Stimulated activated CD4-positive, alpha-beta T cell treated with anti-CD3 and anti-CD28 coated beads, Interleukin-2, amount 100 ng/mL, for 24 hours (primary cell): ENCODE results near the gene ZNF516.
A peak's percentile ranks its signal among the peaks of the same experiment; 100 is the strongest.

ENCODE experiments used
- DNase-seq, 2 donors: peaks; one replicate each; pipeline ENCODE4 v3.0.0-alpha.2; 2020

Gene ZNF516

DNA sequence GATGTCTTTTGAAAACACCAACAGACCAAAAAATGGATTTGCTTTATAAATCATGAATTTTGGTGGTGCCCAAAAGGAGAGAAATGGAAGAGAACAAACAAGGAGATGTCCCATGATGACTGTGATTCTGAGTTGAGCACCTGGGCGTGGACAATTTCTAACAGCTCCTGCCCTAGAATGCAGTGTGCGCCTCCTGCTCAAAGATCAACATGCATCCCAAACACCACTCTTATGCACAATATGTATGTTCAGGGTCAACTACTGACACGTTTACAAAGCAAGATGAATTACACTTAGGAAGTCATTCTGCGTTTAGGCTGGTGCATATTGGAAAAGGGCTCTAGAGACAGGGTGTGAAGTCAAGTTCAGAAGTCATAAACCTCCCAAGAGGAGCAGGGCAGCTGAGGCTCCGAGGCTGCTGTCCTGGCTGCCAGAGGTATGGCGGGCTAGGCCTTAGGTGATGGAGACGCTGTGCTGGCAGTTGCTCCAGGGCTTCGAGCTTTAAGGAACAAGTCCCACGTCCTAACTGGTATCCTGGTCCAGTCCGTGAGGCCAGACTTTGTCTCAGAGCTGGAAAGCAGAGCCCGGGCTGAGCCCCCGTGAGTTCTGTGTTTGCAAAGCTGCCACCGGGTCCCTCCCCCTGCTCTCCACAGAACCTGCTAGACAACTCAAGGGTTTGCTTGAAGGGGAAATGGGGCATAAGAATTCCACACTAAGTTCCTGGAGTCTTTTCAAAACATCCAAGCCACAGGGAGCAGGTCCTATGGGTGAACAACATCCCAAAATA lies 74.0 kb downstream of the ZNF516 start:
- no peak for DNase-seq

DNA sequence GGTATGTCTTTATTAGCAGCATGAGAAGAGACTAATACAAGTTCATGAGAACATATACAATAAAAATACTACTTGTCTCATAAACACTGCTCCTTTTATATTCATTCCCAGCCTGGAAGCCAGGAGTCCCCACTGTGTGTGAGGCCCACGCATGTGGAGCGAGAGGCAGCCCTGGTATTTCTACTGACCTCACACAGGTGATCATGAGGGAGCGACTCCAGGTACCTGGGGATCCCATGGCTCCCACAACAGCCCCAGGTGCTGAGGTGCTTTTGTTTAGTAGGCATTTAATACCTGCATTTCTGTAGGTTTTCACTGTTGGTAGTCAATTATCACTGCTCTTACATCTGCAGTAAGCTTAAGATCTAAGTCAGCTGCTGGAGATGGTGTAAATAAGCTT lies 75.2 kb downstream of the ZNF516 start:
- no peak for DNase-seq

DNA sequence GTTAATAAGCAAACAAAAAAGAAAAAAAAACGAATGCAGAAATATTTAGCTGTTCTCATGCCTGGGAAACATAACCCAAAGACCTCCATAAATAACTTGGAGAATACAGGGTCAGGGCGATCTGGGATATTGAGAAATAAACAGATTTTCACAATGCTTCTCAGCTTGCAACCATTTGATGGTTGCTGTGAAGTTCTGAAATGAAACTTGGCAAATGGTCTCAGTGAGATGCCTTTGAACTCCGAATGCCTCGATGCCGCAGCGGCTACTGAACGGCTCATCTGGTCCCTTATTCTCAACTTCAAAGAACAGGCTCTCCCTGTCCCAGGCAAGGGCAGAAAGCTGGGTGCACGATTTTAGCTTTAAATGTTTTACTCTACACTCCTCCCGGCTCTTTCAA lies 78.1 kb downstream of the ZNF516 start:
- DNase-seq: no peak

DNA sequence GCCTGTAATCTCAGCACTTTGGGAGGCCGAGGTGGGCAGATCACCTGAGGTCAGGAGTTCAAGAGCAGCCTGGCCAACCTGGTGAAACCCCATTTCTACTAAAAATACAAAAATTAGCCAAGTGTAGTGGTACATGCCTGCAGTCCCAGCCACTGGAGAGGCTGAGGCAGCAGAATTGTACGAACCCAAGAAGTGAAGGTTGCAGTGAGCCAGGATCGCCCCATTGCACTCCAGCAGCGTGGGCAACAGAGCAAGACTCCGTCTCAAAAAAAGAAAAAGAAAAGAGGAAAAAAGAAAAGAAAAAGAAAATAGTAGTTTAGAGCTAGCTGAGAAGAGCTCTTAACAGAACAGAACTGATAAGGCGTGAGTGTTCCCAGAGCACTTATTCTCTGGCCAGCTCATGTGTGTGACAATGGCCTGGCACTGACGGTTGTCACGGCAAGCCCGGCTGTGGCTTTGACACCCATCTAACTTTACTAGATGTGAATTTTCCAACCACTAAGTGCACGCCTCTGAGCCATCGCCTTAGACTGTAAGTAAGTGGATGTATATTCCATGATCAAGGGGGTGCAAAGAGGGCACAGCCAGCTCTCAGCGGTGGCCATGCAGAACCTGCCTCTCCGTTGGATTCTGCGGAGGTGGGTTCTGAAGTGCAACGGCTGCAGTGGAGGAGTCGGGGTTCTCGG lies 80.0 kb downstream of the ZNF516 start:
- no peak for DNase-seq

DNA sequence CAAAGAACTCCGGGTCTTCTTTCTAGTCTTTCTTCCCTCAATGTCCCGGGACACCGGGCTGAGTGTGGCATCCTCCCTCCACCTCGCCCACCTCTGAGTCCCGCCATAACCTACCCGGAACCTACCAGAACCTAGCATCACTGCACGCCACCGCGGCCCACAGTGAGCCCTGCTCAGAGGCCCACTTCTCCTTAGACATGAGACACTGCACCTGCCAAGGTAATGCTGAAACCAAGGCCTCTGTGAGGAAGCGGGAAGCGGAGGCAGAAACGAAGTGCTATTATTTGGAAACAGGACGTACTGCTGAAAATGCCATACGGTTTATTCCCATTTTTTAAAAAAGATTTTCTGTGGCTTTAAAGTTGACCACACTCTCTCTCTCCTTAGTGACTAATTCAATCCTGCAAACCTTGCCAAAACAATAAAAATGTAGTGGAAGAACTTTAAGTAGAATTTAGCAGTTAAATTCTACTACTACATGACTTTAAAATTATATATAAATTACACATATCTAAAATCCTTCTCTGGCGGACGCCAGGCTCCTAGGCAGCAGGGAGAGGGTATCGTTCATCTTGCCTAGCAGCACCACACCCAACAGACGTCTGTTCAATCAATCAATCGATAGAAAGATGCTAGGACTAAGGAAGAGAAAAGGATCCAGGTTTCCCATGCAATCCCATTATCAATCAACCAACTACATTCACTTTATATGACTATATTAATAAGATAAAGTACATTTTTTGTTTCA lies 82.0 kb downstream of the ZNF516 start:
- DNase-seq: peak in 1 of 2 donors; percentile 6

DNA sequence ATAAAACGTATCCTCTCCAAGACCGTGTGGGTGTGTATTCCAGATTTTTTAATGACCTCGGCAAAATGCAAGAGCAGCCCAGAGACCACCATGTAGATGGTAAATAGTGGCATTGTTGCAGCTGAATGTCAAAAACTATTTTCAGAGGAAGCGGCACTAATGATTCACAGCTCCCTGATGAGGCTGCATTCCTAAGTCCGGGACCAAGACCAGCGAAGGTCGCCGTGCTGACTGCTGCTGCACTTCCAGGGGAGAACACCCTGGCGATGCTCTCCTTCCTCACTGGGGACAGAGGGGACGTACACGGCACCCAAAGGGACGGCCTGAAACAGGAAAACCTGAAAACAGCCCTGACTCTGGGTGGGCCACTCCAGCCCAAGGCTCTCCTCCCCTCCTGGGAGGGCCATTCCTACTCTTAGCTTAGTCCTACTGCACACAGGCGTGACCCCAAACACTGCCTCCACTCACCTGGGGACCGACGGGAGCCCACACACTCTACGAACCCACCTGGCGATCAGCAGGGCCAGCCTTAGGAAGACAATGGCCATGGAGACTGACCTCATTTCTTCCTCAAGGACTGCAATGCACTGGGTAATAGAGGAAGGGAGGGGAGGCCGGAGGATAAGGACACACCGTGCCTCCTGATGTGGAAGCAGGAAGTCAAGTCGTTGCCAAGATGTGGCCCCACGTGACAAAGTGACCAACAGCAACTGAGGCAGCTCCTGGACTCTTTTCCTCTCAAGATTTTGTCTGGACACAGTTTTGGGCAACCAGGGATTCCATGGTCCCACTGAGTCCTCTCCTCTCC lies 82.8 kb downstream of the ZNF516 start:
- no peak for DNase-seq

DNA sequence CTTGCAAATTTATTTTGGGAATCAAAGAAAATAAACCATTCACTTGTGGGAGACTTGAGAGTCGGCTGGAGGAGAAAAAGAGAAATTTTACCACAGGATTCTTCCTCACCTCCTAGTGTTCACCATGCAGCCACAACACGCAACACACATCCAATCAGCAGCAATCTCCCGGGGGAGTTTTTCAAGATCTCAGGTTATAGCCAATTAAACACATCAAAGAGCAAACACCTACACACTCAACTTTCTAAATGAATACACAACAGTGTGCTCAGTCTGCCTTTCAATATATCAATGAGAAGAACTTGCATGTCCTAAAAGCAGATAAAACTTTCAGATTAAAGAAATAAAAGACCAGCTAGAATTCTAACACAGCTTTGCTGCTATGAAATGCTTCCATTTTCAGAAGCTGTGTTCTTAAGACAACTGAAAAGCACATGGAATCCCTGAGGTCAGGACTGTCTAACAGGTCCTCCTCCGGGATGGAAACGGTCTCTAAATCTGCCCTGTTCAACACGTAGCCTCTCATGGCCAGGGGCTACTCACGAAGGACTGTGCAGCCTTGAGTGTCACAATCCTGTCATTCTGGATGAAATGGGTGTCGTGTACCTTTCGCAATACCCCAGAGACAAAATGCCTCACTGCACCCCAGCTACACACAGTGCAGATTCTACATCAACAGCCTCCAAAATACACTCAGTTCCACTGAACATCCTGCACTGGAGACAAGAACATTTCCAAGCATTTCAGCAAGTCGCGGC lies 84.2 kb downstream of the ZNF516 start:
- DNase-seq: peak; percentile 32 to 41

DNA sequence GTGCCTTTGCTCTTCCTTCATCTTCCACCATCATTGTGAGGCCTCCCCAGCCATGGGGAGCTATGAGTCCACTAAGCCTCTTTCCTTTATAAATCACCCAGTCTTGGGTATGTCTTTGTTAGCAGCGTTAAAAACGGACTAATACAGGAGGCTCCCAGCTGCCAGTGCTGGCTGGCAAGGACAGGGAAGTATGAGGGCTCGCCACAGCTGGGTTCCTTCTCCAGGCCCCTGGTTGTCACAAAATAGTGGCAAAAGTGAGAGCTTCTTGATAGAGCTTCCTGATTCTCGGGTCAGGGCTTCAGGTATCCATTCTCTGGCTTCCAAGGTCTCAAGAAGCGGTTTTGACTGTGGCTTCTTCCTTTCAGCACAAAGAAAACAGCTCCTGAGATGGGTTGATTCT lies 85.0 kb downstream of the ZNF516 start:
- DNase-seq: peak in 1 of 2 donors; percentile 6

DNA sequence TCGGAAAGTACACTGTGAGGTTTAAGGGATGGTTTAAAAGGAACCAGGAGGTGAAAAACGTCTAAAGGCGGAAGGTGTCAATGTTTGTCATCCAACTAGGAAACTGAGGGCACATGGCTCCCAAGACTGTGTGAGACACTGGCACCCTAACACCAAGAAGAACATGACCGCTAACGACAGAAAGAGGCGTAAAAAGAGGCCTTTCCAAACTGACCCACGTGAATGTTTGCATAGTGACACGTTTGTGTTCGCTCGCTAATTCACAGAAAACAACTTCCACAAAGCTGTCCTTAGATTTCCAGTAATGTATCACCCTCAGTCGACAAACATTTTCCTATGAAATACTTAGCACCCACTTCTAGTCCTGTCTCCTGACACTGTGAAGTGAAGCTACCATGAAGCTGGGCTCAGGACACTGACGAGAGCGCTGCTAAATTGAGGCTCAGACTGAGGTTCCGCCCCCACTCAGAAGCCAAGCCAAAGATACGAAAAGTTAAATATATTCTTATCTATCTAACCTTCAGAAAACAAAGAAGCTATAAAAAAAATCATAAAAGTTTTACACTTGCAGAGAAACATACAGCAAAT lies 86.5 kb downstream of the ZNF516 start:
- peak in 1 of 2 donors; percentile 11 for DNase-seq

DNA sequence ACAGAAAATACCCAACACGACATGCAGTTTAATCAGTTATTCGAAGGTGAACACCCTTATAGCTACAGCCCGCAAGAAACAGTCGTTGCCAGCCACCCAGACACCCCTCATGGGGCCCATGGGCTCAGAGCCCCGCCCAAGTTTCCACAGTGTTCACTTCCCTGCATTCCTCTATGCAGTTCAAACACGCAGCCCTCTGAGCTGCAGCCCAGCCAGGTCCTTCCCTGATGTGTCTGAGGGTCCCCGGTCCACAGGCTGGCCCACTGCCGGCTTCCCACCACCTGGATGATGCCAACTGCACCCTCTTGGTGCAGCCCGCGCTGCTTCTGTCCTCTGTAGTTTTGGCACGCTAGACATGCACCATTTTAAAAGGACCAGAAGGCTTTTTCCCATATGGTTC lies 87.4 kb downstream of the ZNF516 start:
- no peak for DNase-seq

DNA sequence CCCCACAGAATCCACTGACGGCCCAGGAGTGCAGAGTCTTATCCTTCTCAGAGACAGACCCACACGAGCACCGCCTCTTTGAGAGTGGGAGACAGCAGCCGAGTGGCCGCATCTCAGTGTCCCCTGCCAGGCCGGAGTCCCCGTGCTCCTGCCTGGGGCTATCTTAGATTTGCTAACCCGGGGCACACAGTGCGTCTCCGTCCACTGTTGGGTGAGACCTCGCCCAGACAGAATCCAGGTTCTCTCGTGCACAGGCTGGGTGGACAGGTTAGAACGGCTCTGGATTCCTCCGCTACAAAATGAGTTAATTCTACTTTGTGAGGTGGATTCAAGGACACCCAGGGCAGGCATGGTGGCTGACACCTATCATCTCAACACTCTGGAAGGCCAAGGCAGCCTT lies 88.3 kb downstream of the ZNF516 start:
- peak in 1 of 2 donors; percentile 12 for DNase-seq

DNA sequence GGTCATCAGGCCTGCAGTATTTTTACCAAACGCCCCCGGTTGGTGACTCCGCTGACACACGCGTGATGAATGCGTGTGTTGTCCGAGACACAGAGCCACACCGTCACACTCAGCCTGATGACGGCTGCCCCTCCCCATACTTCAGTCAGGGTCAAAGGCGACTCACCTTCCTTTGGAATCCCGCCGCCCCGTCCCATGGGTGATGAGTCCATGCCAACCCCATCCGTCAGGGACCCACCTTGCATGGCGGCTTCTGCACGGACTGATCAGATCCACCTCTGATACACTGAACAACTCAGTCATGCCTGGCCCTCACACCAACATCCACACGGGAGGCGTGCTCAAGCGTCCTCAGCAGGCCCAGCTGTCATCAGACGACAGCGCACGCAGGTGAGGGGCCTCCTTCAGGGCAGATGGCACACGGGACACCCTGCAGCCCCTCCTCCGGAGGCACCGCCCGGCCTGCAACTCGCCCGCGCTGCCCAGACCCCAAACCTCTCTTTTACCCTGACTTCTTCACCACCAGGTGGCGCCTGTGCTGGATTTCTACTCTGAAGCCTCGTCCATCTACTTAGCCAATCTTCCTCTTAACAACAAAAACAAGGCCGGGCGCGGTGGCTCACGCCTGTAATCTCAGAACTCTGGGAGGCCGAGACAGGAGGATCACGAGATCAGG lies 89.2 kb downstream of the ZNF516 start:
- peak in 1 of 2 donors; percentile 79 for DNase-seq

DNA sequence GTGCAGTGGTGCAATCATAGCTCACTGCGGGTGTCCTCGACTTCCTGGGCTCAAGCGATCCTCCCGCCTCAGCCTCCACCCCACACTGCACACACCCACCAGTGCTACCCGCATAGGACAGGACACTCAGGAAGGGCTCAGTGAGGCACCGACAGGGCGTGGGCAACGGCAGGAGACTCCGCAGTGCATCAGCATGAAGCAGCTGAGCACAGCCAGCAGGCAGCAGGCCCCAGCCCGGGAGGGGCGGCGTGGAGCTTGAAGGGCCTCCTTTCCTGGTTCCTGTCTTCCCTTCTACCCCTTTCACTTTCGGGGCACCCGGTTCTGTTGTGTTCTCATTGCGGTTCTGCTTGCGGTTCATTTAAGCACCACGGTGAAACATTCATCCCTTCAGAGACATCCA lies 89.8 kb downstream of the ZNF516 start:
- DNase-seq: no peak

DNA sequence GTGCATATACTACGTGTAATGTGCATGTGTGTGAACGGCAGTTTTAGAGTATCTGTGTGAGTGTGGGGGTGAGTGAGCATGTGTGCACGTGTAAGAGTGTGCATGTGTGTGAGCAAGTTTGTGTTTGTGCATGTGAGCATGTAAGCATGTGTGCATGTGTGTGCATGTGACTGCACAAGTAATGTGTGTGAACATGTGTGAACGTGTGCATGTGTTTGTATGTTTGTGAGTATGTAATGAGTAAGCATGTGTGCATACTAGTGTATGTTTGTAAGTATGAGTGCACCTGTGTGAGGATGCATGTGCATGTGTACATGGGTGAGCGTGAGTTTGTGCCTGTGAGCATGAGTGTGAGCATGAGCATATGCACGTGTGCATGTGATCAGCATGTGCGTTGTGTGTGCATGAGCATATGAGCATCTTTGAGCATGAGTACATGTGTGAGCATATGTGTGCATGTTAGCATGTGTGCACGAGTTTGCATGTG lies 90.7 kb downstream of the ZNF516 start:
- no peak for DNase-seq

DNA sequence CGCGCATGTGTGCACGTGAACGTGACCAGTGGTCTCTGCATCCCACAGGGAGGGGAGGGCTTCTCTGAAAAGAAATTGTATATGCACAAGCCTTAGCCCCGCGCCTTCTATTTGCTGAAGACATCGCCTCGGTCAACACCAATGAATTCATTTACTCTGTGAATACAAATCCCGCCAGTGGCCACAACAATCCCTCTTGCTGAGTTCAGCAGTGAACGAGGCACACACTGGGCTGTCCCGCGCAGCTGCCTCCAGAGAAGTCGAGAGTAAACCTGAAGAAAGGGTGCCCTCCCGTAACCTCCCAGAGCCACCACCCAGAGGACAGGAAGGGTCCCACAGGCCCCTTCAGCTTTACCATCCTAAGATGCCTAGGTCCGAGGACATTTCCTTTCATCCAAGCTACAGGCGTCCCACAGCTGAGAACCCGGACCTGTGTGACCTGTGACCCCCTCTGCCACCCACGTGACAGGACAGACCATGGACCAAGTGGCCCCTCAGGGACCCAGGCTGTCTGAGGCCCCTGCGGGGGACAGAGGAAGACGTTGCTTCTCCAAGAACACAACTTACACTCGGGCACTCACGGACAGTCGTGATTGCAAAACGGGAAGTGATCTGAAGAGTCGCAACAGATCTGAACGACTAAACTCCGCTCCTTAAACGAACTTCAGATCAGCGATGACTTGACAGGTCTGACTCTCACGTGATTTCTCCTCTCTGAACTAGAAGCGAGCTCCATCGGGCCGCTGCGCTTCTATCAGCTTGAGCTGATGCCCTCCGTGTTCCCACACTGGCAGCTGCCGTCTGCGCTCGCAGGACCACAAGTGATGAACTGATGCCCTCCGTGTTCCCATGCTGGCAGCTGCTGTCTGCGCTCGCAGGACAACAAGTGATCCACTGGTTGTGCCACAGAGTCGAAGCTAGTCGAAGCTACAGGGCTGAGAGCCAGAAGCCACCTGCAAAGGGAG lies 92.7 kb downstream of the ZNF516 start:
- DNase-seq: no peak

DNA sequence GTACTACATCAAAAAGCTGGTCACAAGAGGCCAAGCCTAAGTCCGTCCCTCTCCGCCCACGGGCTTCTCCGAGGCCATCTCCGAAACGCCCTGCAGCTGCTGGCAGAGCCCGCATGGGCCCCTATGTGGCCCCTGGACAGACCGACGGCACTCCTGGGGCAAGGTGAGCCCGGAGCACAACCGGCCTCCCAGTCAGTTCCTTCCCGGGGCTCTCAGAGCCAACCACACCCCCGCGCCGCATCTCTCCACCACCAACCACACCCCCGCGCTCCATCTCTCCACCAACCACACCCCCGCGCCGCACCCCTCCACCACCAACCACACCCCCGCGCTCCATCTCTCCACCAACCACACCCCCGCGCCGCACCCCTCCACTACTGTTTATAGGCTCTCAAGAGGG lies 93.5 kb downstream of the ZNF516 start:
- no peak for DNase-seq

DNA sequence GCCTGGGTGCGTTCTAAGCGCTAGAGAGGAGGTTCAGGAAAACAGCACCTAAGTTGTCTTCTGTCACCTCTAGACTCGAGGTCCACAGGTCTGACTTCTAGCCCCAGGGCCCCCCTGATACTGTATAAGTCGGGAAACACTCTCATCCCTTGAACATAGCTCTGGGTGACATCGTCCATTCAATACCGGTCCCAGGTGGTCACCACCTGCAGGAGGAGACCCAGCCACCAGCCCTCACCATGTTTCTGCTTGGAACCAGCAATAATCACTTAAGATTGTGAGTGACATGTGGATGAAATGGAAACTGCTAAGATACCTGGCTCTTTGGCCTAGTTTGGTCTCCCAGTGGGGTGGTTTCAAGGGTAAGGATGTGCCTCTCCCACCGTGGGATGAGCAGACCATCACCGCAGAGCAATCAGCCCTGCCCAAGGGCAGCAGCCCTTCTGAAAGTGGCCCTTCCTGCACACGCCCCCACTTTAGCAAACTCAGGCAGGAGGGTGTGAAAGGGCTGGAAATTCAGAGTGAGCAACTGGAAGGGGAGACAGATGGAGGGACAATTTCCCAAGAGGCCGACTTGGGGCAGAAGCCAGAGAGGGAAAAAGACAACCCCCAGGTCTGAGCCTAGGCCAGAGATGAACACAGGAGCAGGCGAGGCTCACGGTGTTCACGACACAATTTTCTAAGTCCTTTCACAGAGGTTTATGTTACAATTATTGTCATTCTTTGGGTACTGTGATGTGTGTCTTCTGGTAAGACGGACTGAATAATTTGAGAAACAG lies 95.2 kb downstream of the ZNF516 start:
- no peak for DNase-seq

DNA sequence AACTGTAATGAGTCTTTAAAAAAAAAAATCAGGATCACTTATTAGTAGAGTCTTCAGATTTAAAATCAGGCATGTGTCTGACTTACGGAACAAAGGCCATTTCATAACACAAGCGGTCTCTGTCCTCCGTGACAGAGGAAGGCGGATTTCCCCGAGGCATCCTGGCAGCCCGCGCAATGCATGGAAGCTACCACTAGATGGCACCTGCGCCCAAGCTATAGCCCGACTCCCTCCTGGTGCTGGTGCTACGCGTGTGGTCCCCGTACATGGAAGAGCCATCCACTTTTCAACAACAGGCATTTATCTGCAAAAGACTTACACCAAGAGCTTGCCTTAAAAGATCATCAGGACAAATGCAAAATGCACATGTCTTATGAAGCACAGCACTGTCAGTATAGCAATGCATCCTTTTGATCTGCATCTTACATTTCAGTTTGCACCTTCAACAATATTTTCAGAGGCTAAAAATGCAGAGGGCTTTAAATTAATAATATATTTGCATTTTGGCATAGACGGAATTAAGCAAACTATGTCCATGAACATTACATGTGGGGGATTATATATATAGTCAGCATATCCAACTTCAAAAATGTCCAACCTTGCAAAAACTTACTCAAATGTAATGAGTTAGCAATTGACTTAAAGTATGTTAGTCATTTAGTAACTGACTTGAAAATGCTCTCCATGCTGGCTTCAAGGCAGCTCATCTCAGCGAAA lies 96.0 kb downstream of the ZNF516 start:
- DNase-seq: peak; percentile 81 to 84
